Fibroblast of skin of left biceps (primary cell): ENCODE measurements around the gene NECTIN1.

Experiments used
- DNase-seq, 2 experiments: peaks; one replicate each; pipeline ENCODE4 v3.0.0-alpha.2; 2013; ENCODE audit warnings: low read depth in 2 of 2

NECTIN1 gene

DNA sequence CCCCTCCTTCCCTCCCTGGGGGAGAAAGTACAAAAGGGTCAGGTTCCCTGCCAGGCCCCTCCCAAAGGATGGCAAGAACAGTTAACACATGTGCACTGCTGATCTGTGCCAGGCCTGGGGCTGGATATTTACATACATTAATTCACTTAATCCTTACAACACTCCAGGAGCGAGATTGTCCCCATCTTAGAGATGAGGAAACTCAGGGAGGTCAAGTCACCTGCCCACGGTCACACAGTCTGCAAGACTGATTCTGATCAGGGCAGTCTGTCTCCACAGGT, 36.5 kb downstream of the NECTIN1 start:
- no peak for DNase-seq

DNA sequence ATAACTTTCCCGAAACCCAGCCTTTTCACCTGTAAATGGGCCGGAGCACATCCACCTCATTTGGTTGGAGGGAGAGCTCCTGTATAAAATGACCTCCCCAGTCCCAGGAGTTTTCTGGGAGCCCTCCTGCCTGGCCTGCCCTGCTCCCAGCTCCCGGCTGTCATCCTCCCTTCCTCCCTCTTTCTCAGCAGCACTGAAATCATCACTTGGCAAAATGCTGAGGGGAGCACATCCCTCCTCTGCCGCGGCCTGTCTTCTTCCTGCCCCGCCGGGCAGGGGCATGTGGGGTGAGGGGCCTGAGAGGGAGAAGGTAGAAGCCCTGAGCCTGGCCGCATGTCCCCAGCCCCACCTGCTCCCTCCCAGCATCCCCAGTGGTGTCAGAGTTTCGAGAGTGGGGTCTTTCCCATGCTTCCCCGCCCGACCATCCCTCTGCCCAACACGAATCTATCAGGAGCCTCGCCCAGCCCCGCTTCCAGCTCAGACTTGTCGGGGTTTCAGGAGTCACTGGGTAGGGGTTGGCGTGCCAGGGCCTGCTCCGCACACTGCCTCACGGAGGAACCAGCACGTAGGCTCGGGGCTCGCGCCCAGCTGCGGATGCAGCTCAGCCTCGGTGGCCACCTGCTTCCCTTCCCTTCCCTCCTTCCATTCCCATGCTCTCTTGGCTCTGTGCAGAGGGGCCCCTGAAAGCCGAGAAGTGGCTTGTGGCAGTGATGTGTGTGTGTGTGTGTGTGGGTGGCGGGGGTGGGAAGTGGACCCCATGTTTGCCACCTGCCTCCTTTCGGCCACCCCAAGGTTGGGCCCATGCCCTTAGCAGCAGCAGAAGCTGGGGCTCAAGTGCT, 37.1 kb downstream of the NECTIN1 start:
- DNase-seq: no peak

- DNase-seq: no peak
Measured at GRCh38 chr11:119691020-119691666, 37.9 kb downstream of the NECTIN1 start.

DNA sequence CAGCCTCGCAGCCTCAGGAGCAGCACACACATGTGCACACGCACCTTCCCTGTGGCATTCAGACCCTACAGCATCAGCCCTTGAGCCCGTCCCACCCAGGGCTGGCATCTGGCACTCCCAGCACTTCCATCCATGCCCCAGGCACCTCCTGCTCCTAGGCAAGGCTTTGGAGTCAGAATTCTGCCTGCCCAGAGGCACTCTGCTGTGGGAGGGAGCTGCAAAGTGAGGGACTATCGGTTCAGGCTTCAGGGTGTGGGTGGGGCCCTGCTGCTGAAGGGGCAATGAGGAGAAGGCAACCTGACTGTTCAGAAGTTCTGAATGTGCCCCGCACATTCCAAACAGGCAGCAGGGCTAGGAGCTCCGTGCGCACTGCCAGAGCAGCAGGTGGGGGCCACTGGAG, 39.7 kb downstream of the NECTIN1 start:
- no peak for DNase-seq

GRCh38 chr11:119688356-119688755, 40.6 kb downstream of the NECTIN1 start:
- no peak for DNase-seq

GRCh38 chr11:119687373-119688046, 41.5 kb downstream of the NECTIN1 start:
- no peak for DNase-seq

- no peak for DNase-seq
Measured at GRCh38 chr11:119686177-119686882, 42.7 kb downstream of the NECTIN1 start.

DNA sequence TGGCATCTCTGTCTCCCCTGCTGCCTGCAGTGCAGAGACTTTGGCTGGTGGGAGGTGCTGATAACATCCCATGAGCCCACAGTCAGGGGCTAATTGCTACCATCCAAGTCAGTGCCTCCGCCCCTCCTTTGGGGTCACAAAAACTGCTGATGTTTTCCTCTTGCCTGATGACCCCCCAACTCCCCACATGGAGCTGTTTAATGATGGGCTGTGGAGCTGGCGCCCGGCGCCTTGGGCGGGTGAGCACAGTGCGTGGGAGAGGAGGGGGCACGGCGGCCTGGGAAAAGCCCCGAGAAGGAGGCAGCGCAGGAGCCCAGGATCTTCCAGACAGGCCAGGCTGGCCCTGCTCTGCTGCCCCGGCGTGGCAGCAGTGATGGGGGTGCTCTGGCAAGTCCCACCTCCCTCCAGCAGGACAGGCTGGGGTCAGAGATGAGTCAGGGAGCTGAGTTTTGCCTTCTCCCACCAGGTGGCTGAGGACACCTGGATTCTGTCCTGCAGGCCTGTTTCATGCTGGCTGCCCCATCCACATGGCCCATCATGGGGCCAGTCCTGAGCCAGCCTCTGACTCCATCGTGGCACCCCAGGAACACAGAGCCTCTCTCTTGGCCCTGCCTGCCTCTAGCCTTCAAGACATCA, 43.8 kb downstream of the NECTIN1 start:
- DNase-seq: no peak

- DNase-seq: no peak
Measured at GRCh38 chr11:119684361-119685110, 44.5 kb downstream of the NECTIN1 start.

DNA sequence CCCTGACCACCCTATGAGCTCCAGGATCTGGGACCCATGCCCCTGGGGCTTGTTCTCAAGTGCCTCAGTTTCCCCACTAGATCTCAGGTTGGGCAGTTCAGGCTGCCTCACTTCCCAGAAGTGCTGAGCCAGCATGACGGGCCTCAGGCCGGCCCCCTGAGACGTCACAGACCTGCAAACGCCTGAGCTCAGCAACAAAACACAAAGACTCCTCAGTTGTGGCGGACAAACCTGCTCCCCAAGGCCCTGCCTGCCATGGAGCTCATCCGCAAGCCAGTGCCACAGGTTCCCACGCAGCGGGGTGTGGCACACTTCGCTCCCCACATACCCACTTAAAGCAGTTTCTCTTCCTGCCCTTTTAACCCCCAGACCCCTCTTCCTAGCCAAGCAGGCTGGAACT, 45.2 kb downstream of the NECTIN1 start:
- DNase-seq: no peak

GRCh38 chr11:119681361-119681910, 47.6 kb downstream of the NECTIN1 start:
- DNase-seq: no peak

DNA sequence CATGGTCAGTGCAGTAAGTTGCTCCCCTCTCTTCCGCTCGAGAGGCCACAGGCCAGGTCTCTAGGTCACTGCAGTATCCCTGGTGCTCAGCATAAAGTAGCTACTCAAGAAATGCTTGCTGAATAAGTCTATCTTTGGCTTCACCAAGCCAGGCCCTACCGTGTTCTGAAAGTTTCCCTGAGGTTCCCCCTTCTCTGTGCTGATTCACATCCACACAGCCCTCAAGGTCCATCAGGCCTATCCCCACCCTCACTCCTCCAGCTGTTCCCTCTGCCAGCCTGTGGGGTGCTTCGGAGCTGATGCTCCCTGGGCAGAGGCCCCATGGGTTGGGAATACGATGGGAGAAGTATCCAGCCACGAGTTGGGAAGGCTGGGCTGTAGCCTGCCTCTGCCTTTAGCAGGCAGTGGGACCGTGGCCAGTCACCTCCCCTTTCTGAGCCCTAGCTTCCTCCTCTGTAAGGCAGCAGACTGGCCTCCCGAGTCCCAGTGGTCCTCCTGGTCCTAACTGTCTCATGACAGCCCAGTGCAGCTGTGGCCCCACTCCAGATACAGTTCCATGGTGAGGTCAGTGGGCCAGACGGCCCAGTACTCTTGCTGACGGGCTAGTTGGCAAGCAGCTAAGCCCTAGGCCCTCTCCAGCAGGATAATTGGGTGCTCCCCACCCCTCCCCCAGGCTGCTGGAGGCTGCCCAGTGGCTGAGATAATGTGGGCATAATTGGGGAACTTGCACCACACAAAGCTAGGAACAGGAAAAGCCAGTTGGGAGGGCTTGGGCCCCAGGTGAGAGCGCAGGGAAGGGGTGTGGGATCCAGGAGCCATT, 48.2 kb downstream of the NECTIN1 start:
- DNase-seq: no peak

DNA sequence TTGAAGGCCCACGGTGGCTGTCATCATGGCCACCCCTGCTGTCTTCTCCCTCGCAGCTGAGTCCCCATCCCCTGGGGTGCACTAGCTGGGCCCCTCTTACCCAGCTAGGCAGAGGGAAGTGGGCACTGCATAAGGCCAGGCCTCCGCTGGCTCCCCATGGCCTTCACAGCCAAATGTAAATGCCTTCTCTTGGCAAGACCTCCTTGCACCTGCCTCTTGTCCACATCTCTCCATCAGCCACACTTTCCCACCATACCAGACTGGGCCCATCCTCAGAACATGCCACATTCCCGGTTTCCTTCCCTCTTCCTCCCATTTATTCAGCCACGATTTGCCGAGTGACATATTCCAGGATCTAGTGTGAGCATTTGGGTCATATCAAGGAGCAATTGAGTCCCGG, 49.7 kb downstream of the NECTIN1 start:
- DNase-seq: no peak

DNA sequence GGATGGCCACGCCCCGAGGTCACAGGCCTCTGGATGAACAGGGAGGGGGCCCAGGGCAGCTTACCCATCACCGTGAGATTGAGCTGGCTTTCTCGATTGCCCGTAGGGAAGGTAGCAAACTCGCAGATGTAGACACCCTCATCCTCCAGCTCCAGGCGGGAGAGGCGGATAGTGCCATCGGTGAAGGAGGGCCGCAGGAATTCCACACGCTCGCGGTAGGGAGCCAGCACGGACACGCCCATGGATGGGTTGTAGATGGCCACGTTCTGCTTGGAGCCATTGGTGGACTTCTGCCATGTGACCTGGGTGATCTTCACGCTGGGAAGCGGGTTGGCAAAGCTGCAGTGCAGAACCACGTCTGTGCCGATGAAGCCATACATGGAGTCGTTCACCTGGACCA, 50.6 kb downstream of the NECTIN1 start:
- no peak for DNase-seq

DNA sequence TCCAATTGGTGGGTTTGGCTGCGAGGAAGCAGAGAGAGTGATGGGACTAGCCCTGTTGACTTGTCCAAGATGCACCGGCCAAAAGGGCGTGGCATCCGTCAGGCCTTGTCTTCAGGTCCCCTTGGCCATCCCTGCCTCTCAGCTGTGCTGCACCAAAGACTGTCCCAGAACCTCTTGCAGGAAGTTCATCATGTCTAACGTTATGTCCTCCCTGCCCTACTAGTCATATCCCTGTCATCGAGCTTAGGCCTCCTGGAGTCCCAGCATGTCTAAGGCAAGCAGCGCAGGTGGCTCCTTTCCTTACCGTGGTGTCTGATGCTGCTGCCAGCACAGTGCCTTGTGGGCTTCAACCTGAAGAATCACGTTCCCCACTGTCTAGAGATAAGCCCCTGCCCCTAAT, 51.2 kb downstream of the NECTIN1 start:
- DNase-seq: no peak

DNA sequence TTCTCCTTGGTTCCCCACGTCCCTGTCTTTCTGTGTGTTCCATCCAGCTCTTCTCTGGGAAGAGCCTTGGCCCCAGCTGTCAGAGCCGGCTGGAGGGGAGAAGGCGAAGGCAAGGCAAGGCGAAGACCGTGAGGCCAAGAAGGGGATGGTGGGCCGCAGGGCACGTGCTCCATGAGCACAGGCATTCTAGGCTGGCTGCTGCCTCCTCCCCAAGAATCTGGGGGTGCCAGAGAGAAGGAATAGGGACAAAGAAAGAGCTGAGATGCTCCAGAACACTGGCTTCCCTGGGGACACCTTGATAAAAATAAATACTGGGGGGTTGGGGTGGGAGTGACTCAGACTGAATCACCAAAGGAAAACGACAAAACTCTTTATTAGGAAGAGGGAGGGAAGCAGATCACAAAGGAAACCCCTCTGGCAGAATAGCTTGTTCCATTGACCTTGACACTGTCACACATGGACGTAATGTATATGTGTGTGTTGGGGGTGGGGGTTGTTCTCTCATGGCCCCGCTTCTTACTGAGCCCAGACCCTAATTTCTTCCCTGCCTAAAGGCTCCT, 52.5 kb downstream of the NECTIN1 start:
- no peak for DNase-seq

- no peak for DNase-seq
Measured at GRCh38 chr11:119673759-119674336, 55.2 kb downstream of the NECTIN1 start.

- DNase-seq: no peak
Measured at GRCh38 chr11:119673052-119673758, 55.8 kb downstream of the NECTIN1 start.

GRCh38 chr11:119672597-119672996, 56.4 kb downstream of the NECTIN1 start:
- no peak for DNase-seq
